Mucosa of descending colon (tissue), 3 donors: ENCODE results near the gene PSPN. TPM values are rescaled to one million over a fixed set of nuclear protein-coding genes. Genes with fewer than 3 reads are reported as not detected.

ENCODE experiments used
- ATAC-seq: fragments of 200-7000 bp; cut with Tn5 transposase; one replicate; pipeline ENCODE4 v1.9.1; 2020; ENCODE audit warnings: mild to moderate bottlenecking, moderate library complexity
- DNase-seq, 3 donors: peaks; one replicate each; pipeline ENCODE4 v3.0.0-alpha.2; 2020
- H3K36me3 ChIP-seq: fragments of 200-600 bp; one replicate; pipeline ENCODE4 v1.8.0; 2021; ENCODE audit warnings: low read depth, mild to moderate bottlenecking
- H3K4me1 ChIP-seq: fragments of 200-600 bp; one replicate; pipeline ENCODE4 v1.8.0; 2021; ENCODE audit warnings: low read depth, mild to moderate bottlenecking
- H3K4me3 ChIP-seq: fragments of 200-600 bp; one replicate; pipeline ENCODE4 v1.8.0; 2021; ENCODE audit warnings: mild to moderate bottlenecking
- H3K9me3 ChIP-seq: fragments of 200-600 bp; one replicate; pipeline ENCODE4 v1.8.0; 2021; ENCODE audit warnings: mild to moderate bottlenecking
- intact Hi-C, 2 donors: fragments of 100-400 bp; cut with DNase I in 1 of 2; cut with micrococcal nuclease in 1 of 2; formaldehyde crosslinking; loops; one replicate each; pipeline versions ENCODE4 v1.11.0 to v1.11.1; 2022; cut with DNase I, micrococcal nuclease
- total RNA-seq, 3 donors: library from RNA; stranded (reverse); fragmentation: NEBNext Ultra II Directional in 2 of 3; extraction: Animal tissue kit (Norgen Biotek cat#: 25700) in 2 of 3; gene quantifications; one replicate each; pipeline versions ENCODE4 v1.2.1 to v1.2.4, GENCODE V29; 2021 to 2023
- TF ChIP-seq, protein P1 (sequence below): fragments of 200-600 bp; IDR thresholded peaks from one replicate; pipeline ENCODE4 v1.8.0; 2022; ENCODE audit warnings: antibody characterized with exemption, mild to moderate bottlenecking
- donor health status: DM: no; HTN: no; CAD: no; lungs with moderate emphysema.
- donor health status: DM: no; HTN: no; CAD: no.
- donor health status: DM: no; HTN: yes; CAD: no.

The PSPN gene
- total RNA-seq, 3 donors from 2014 or later = 2.0 to 2.8 (median 2.5) TPM

DNA sequence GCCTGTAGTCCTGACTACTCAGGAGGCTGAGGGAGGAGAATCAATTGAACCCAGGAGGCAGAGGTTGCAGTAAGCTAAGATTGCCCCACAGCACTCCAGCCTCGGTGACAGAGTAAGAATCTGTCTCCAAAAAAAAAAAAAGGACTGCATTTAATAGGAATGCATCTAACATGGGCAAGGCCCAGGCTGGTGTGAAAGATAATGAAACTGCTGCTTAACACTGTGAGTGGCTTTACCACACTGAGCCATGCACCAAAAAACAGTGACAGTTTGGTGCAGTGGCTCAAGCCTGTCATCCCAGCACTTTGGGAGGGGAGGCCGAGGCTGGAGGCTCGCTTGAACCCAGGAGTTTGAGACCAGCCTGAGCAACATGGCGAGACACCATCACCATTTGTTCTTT, 8.6 kb upstream of the PSPN start:
- Histone ChIP-seq H3K4me1 (no peaks in the 10 kb centered on the region), H3K4me3 (no peak overlapping the region), H3K9me3 (no peaks in the 10 kb centered on the region), H3K36me3 (peaks cover 20% of the 10 kb centered on the region)
- TF ChIP-seq, protein P1, sequence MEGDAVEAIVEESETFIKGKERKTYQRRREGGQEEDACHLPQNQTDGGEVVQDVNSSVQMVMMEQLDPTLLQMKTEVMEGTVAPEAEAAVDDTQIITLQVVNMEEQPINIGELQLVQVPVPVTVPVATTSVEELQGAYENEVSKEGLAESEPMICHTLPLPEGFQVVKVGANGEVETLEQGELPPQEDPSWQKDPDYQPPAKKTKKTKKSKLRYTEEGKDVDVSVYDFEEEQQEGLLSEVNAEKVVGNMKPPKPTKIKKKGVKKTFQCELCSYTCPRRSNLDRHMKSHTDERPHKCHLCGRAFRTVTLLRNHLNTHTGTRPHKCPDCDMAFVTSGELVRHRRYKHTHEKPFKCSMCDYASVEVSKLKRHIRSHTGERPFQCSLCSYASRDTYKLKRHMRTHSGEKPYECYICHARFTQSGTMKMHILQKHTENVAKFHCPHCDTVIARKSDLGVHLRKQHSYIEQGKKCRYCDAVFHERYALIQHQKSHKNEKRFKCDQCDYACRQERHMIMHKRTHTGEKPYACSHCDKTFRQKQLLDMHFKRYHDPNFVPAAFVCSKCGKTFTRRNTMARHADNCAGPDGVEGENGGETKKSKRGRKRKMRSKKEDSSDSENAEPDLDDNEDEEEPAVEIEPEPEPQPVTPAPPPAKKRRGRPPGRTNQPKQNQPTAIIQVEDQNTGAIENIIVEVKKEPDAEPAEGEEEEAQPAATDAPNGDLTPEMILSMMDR = no peak
- DNase-seq = no peak
- intact Hi-C loops = no loop called here
- ATAC-seq = no peak

DNA sequence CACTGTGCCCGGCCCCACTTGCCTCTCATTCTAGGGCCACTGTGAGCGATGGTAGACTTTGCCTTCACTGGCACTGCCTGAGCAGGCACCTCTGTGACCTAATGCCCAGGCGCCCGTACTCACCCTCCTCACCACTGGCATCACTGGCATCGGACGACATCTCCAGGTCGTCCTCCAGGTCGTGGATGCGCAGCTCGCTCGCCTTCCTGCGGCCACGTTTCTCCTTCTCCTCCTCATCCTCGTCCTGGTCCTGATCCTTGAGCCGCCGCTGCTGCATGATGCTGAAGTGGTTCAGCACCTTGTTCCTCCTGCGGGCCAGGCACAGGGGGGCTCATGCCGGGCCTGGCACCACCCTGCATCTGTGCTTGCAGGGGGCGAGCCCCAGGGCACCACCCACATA, 7.5 kb upstream of the PSPN start:
- H3K9me3 ChIP-seq = no peaks in the 10 kb centered on the region
- no peak overlapping the region for H3K4me3 ChIP-seq
- DNase-seq (no peak), ATAC-seq (no peak)
- intact Hi-C loops = no loop called here
- peaks cover 19% of the 10 kb centered on the region for H3K36me3 ChIP-seq
- TF ChIP-seq, protein P1 = no peak
- H3K4me1 ChIP-seq = no peaks in the 10 kb centered on the region

DNA sequence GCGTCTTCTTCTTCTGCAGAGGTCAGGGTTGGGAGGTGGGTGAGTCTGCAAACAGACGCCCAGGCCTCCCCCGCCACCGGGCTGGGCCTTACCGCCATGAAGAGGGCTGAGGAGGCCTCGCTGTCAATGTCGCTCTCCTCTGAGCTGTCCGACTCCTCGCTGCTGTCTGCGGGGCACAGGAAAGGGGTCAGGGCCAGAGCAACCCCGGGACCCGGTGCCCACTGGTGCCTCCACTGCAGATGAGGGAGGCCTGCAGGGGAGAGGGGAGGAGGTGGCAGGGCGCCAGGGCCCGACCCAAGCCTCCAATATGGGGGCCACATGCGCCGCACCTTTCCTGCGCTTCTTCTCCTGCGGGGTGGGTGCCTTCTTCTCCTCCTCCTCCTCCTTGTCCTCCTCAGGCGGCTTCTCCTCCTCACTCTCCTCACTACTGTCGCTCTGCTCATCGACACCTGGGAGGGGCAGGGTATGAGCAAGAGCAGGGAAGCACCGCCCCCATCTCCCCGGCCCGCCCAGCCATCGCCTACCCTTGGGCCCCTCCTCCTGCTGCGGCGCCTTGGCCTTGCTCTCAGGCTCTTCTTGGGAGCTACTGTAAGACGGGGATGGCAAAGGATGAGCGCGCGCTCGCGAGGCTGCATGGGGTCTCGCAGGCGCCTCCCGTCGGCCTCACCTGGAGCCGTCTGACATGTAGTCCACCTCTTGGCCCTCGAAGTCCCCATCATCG, 5.5 kb upstream of the PSPN start:
- TF ChIP-seq, protein P1 = no peak
- no peak for DNase-seq
- Histone ChIP-seq H3K9me3 (no peaks in the 10 kb centered on the region), H3K4me1 (no peaks in the 10 kb centered on the region), H3K36me3 (peaks cover 19% of the 10 kb centered on the region), H3K4me3 (no peak overlapping the region)
- no peak for ATAC-seq
- intact Hi-C loops = no loop called here

DNA sequence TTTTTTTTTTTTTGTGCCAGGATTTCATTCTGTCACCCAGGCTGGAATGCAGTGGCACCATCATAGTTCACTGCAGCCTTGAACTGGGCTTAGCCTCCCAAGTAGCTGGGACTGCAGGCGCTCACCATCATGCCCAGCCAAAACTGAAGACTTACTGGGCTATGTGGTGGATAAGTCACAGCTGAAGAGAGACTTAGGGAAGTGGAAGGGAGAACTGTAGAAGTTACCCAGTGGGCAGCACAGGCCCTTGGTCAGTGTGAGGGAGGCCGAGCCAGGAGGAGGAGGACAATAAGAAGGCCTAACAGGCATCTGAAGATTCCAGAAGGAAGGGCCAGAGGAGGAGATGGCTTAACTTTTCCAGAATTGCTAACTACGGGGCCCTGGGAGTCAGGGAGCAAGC, 4.0 kb upstream of the PSPN start:
- no peak for DNase-seq
- Histone ChIP-seq H3K4me3 (no peak overlapping the region), H3K4me1 (no peaks in the 10 kb centered on the region), H3K36me3 (peaks cover 19% of the 10 kb centered on the region), H3K9me3 (no peaks in the 10 kb centered on the region)
- ATAC-seq = no peak
- intact Hi-C loops = no loop called here
- TF ChIP-seq, protein P1 = no peak

DNA sequence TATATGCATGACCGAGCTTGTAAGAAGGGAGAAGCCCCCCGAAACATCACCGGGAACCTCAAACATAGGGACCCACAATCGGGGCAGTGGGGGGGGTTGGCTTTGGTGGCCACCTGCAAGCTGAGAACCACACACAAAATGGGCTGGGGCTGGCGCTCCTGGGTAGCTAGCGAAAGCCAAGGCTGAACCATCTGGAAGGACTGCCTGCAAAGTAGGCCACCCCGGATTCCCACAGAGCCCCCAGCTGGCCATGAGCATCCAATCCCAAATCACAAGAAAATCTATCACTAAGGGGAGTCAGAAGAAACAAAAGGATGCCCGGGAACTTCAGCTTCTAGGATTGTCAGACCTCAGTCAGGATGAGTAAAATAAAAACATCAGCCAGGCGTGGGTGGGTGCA, 2.8 kb upstream of the PSPN start:
- H3K4me3 ChIP-seq = no peak overlapping the region
- no peaks in the 10 kb centered on the region for H3K9me3 ChIP-seq
- TF ChIP-seq, protein P1 = no peak
- ATAC-seq (no peak), DNase-seq (no peak)
- peaks cover 4% of the 10 kb centered on the region for H3K4me1 ChIP-seq
- intact Hi-C loops = no loop called here
- H3K36me3 ChIP-seq = peaks cover 19% of the 10 kb centered on the region
